Measurements from ENCODE around the gene SMARCD1. TPM values are rescaled to one million over a fixed set of nuclear protein-coding genes. Genes with fewer than 3 reads are reported as not detected.
"Not testable (repeated sequence)": the region's sequence is repeated elsewhere in the genome, so short reads cannot be mapped to it uniquely, and the experiment has no call there.

SMARCD1 gene
- total RNA-seq, 1 donor from 2014 or later: 14.3 TPM

DNA sequence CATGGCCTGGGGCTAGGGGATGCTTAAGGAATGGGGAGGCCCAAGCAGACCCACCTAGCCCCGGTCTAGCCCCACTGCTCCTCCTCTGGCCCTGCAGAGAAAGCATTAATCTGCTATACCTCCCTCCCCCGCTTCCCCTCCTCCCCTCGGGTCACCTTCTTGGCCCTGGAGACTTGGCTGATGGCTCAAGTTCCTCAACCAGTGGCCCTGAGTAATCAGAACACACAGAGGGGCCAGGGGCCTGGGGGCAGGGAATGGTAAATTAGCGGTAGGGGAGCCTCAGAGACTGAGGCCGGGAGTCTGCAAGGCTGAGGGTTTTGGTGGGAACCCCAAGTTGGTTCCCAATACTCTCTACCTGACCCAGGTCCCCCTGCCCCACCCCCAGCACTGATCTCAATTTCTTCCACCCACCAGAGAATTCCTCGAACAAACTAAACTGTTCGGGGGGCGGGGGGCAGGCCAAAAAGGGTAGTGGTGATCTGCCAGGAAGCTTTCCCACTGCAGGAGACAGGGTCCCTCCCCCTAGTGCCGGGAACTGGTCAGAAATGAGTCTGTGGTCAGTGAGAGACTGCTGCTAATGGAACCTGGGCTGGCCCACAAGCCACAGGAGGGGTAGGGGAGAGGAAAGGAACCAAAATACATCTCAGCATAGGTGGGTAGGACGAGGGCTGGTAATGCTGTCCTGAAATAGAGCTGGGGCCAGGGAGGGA is 12.8 kb upstream of the SMARCD1 start:
- ATAC-seq (ENCODE audit: poor library complexity) (no peak), DNase-seq (no peak)
- intact Hi-C loops (cut with DNase I): loop anchor here (5.0 kb wide), 3 partner anchors 105 to 205 kb away; no protein-coding TSS in a partner anchor

DNA sequence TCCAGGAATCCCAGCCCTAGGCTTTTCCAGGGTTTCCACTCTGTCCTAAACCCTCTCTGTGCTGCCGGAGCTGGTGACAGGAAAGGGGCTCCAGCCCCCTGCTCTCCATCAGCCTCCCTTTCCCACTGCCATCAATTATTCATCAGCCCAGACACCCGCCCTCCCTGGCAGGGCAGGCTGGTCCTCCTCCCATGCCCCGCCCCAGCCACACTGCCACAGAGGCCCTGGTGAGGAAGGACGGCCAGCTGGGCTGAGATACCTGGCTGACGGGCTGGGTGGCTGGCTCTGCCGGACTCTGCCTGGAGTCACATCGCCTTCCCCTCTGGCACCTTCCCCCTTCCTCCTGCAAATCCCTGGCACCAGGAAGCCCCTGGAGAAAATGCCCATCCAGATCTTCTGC is 11.9 kb upstream of the SMARCD1 start:
- intact Hi-C loops (cut with DNase I): loop anchor here (5.0 kb wide), 3 partner anchors 104 to 206 kb away; no protein-coding TSS in a partner anchor
- no peak for DNase-seq
- ATAC-seq (ENCODE audit: poor library complexity): no peak

- ATAC-seq (ENCODE audit: poor library complexity) (no peak), DNase-seq (no peak)
- intact Hi-C loops (cut with DNase I): loop anchor here (5.0 kb wide), 3 partner anchors 104 to 206 kb away; no protein-coding TSS in a partner anchor
Observed at GRCh38 chr12:50073712-50074111, 11.4 kb upstream of the SMARCD1 start.

- intact Hi-C loops (cut with DNase I): loop anchor here (5.0 kb wide), 3 partner anchors 102 to 208 kb away; no protein-coding TSS in a partner anchor
- peak; percentile 95 for ATAC-seq (ENCODE audit: poor library complexity)
- DNase-seq: peak; percentile 89
Observed at GRCh38 chr12:50074936-50075807, 10.0 kb upstream of the SMARCD1 start.

- intact Hi-C loops (cut with DNase I): no loop called here
- ATAC-seq (ENCODE audit: poor library complexity) (no peak), DNase-seq (no peak)
Observed at GRCh38 chr12:50075808-50076170, 9.4 kb upstream of the SMARCD1 start.

DNA sequence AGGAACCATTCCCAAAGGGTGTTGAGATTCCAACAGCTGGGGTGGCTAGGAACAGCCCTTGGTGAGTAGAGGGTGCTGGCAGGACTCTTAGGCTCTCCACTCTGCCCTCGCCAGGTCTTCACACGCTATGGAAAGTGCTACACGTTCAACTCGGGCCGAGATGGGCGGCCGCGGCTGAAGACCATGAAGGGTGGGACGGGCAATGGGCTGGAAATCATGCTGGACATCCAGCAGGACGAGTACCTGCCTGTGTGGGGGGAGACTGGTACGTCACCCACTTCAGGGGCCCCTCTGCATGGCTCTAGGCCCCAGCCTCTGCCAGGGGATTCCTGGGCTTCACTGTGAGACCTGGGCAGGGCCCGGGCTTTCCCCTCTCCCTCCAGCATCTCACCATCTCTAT is 8.0 kb upstream of the SMARCD1 start:
- no peak for ATAC-seq (ENCODE audit: poor library complexity)
- no peak for DNase-seq
- intact Hi-C loops (cut with DNase I): no loop called here

GRCh38 chr12:50078281-50078680 is 6.9 kb upstream of the SMARCD1 start:
- intact Hi-C loops (cut with DNase I): no loop called here
- no peak for ATAC-seq (ENCODE audit: poor library complexity)
- no peak for DNase-seq

DNA sequence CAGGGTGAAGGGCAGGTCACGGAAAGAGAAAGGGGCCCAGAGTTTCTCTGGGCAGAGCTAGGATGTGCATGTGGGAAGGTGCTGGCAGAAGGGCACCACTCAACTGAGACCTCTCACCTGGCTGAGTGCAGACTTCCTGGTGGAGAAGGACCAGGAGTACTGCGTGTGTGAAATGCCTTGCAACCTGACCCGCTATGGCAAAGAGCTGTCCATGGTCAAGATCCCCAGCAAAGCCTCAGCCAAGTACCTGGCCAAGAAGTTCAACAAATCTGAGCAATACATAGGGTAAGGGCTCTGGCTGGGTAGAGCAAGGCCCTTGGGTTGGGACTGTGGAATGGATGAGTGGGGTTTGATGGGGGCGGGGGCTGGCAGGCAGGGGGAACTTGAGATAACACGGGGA is 5.4 kb upstream of the SMARCD1 start:
- DNase-seq (no peak), ATAC-seq (ENCODE audit: poor library complexity) (no peak)
- intact Hi-C loops (cut with DNase I): no loop called here

- DNase-seq: no peak
- no peak for ATAC-seq (ENCODE audit: poor library complexity)
- intact Hi-C loops (cut with DNase I): no loop called here
Observed at GRCh38 chr12:50081096-50081808, 3.9 kb upstream of the SMARCD1 start.

- no peak for DNase-seq
- intact Hi-C loops (cut with DNase I): no loop called here
- no peak for ATAC-seq (ENCODE audit: poor library complexity)
Observed at GRCh38 chr12:50082644-50083043, 2.5 kb upstream of the SMARCD1 start.

- intact Hi-C loops (cut with DNase I): no loop called here
- DNase-seq (no peak), ATAC-seq (ENCODE audit: poor library complexity) (no peak)
Observed at GRCh38 chr12:50083301-50083700, 1.8 kb upstream of the SMARCD1 start.

DNA sequence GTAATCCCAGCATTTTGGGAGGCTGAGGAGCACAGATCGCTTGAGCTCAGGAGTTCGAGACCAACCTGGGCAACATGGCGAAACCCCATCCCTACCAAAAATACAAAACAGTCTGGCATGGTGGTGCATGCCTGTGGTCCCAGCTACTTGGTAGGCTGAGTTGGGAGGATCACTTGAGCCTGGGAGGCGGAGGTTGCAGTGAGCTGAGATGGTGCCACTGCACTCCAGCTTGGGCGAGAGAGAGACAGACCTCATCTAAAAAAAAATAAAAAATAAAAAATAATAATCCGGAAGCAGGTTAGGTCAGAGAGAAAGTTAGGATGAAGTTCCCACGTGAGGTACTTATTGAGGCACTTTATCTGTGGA is 750 bp upstream of the SMARCD1 start:
- intact Hi-C loops (cut with DNase I); DNase-seq; ATAC-seq (ENCODE audit: poor library complexity): not testable (repeated sequence)

DNA sequence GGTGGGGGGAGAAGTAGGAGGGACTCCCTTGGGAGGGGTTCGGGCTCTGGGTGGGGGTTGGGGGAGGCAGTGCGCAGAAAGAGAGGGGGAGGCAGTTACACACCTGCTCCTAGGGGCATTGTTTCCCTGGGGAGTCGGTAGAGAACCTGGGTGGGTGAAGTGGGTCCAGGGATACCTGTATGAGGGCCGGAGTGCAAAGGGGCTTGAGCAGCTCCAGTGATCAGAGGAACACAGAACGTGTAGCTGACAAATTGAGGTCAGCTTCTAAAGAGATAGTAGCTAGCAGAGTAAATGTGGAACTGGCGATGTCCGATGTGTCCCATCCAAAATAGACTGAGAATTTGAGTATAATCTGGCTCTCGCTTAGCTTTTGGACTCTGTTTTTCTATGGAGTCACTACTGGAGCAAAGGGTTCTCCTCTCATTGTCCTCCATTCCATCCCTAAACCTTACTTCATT is 502 bp downstream of the SMARCD1 start:
- intact Hi-C loops (cut with DNase I): loop anchor here (5.0 kb wide), 1 partner anchor 82 kb away; the partner anchor contains the start of gene CERS5
- DNase-seq: no peak
- no peak for ATAC-seq (ENCODE audit: poor library complexity)

GRCh38 chr12:50086148-50086547 is 1.0 kb downstream of the SMARCD1 start:
- intact Hi-C loops (cut with DNase I): loop anchor here (5.0 kb wide), 1 partner anchor 81 kb away; the partner anchor contains the start of gene CERS5

GRCh38 chr12:50087151-50087550 is 2.0 kb downstream of the SMARCD1 start:
- intact Hi-C loops (cut with DNase I): loop anchor here (5.0 kb wide), 1 partner anchor 80 kb away; the partner anchor contains the start of gene CERS5
- no peak for DNase-seq
- no peak for ATAC-seq (ENCODE audit: poor library complexity)

More at GRCh38 chr12:50086148-50086547, 1.0 kb downstream of the SMARCD1 start:
- ATAC-seq (ENCODE audit: poor library complexity) (no peak), DNase-seq (no peak)

DNA sequence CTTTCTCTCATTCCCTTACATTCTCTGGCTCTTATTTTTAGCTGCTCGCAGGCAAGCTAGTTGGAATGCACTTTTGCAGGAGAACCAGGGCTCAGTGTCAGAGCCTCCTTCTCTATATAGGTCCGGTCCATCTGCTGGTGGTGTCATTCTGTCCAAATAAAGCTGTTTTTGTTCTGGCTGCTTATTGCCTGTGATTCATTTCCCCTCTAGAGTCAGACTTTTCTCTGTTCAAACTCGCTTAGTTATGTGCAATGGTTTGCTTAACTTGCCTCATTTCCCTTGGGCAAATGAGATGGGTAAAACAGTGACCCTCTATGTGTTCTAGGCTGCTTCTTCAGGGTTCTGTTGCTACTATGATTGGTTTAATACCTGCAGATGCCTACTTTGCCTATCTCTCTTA is 2.9 kb downstream of the SMARCD1 start:
- no peak for DNase-seq
- ATAC-seq (ENCODE audit: poor library complexity): no peak
- intact Hi-C loops (cut with DNase I): loop anchor here (5.0 kb wide), 1 partner anchor 79 kb away; the partner anchor contains the start of gene CERS5

GRCh38 chr12:50088577-50089335 is 3.6 kb downstream of the SMARCD1 start:
- ATAC-seq (ENCODE audit: poor library complexity): peak; percentile 26
- intact Hi-C loops (cut with DNase I): loop anchor here (5.0 kb wide), 1 partner anchor 79 kb away; the partner anchor contains the start of gene CERS5
- no peak for DNase-seq

- intact Hi-C loops (cut with DNase I): loop anchor here (5.0 kb wide), 1 partner anchor 78 kb away; the partner anchor contains the start of gene CERS5
- ATAC-seq (ENCODE audit: poor library complexity) (no peak), DNase-seq (no peak)
Observed at GRCh38 chr12:50089730-50090129, 4.6 kb downstream of the SMARCD1 start.

Data from Right ventricle myocardium superior (tissue), 1 donor.